ENCODE measurements around the gene ZNF638. TPM values are rescaled to one million over a fixed set of nuclear protein-coding genes. Genes with fewer than 3 reads are reported as not detected.

The ZNF638 gene
- total and polyA plus RNA-seq, 2 donors (not counting 3 experiments of a cell fraction or from before 2014, with no cell fraction given) = 36.4 to 111 TPM

DNA sequence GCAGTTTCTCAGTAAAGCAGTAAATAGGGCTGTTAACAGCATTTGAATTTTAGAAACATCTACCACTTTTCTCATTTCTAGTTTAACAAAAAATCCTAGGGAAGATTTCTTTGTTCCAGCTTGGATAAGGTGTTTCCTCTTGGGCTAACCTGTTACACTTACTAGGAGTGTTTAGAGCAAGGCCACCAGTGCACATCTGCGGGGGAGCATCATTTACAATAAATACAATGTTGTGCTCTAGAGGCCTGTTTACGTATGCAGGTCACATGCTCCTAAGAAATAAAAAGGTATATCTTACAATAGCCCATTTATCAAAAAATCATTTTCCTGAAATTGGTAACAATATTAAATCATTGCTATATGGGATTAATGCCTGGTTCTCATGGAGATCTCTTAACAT lies 8.1 kb downstream of the ZNF638 start:
- Histone ChIP-seq H3K9me1 (replicated peaks; ENCODE audit: control insufficient read depth, extremely low read depth, insufficient read depth, low read length) (peaks cover 8% of the 10 kb centered on the region), H3K27me3 (ENCODE audit: control insufficient read depth in 2 of 2, insufficient read depth in 2 of 2, low read length in 2 of 2) (no peaks in the 10 kb centered on the region), H3K27ac (ENCODE audit: insufficient read depth, low read depth, low read length) (no peak overlapping the region), H3K4me3 (replicated peaks in 1 of 3; ENCODE audit: insufficient read depth in 1 of 3, low read depth in 1 of 3, low read length in 3 of 3) (no peak overlapping the region), H2AFZ (ENCODE audit: low read depth, low read length) (no peak overlapping the region), H3K9ac (replicated peaks; ENCODE audit: extremely low read depth, insufficient read depth, low read length) (no peak overlapping the region), H4K20me1 (replicated peaks; ENCODE audit: control insufficient read depth, extremely low read depth, insufficient read depth, low read length) (peaks cover 44% of the 10 kb centered on the region), H3K4me1 (ENCODE audit: control insufficient read depth, extremely low read depth, insufficient read depth, low read length) (no peaks in the 10 kb centered on the region), H3K4me2 (ENCODE audit: insufficient read depth, low read length) (no peak overlapping the region), H3K9me3 (replicated peaks; ENCODE audit: control insufficient read depth, insufficient read depth, low read length) (no peaks in the 10 kb centered on the region), H3K79me2 (ENCODE audit: control insufficient read depth, insufficient read depth, low read length) (peaks cover 96% of the 10 kb centered on the region), H3K36me3 (ENCODE audit: control insufficient read depth in 2 of 2, extremely low read depth in 1 of 2, insufficient read depth in 2 of 2, low read length in 2 of 2) (no peaks in the 10 kb centered on the region)
- DNase-seq (ENCODE audit: low read depth, low spot score) = no peak
- no peak for FAIRE-seq
- ChIA-PET CTCF (interaction anchor here (1.9 kb wide), 1 partner anchor 8 kb away, joined by 11 read pairs; the partner anchor contains the start of gene ZNF638), POLR2A (no interaction called here)
- intact Hi-C loops (cut with micrococcal nuclease) (loop anchor here (10.0 kb wide), 1 partner anchor 115 kb away; the partner anchor contains the start of gene PAIP2B), dilution Hi-C loops (cut with MboI; ENCODE audit: extremely low pct_ligation_motif_present, low sequenced_read_pairs) (no loop called here)
- BruUV-seq (replicated peaks) = no TSS peak
- no peak for TF ChIP-seq POLR2A (IDR thresholded peaks at IDR 0.05; ENCODE audit: low read depth, low read length)
- TF ChIP-seq, protein P1, sequence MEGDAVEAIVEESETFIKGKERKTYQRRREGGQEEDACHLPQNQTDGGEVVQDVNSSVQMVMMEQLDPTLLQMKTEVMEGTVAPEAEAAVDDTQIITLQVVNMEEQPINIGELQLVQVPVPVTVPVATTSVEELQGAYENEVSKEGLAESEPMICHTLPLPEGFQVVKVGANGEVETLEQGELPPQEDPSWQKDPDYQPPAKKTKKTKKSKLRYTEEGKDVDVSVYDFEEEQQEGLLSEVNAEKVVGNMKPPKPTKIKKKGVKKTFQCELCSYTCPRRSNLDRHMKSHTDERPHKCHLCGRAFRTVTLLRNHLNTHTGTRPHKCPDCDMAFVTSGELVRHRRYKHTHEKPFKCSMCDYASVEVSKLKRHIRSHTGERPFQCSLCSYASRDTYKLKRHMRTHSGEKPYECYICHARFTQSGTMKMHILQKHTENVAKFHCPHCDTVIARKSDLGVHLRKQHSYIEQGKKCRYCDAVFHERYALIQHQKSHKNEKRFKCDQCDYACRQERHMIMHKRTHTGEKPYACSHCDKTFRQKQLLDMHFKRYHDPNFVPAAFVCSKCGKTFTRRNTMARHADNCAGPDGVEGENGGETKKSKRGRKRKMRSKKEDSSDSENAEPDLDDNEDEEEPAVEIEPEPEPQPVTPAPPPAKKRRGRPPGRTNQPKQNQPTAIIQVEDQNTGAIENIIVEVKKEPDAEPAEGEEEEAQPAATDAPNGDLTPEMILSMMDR (IDR thresholded peaks at IDR 0.05; ENCODE audit: extremely low read depth in 1 of 2, insufficient read depth in 1 of 2, low read depth in 1 of 2, low read length in 2 of 2) = no peak
- TF ChIP-seq MYC (IDR thresholded peaks at IDR 0.05; ENCODE audit: low read depth, low read length) = no peak
- TF ChIP-seq FOS (IDR thresholded peaks at IDR 0.05; ENCODE audit: borderline replicate concordance, insufficient read depth, low read length) = no peak
- TF ChIP-seq, protein P2, sequence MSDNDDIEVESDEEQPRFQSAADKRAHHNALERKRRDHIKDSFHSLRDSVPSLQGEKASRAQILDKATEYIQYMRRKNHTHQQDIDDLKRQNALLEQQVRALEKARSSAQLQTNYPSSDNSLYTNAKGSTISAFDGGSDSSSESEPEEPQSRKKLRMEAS (IDR thresholded peaks at IDR 0.05; ENCODE audit: insufficient read depth, insufficient read length) = no peak
- no peak for TF ChIP-seq JUN (IDR thresholded peaks at IDR 0.05; ENCODE audit: borderline replicate concordance, insufficient read depth, insufficient read length, low read depth)
- no peak for TF ChIP-seq GATA2 (IDR thresholded peaks at IDR 0.05; ENCODE audit: insufficient read depth, insufficient read length, low read depth, low read length)
- TF ChIP-seq POLR2AphosphoS5 (IDR thresholded peaks at IDR 0.05; ENCODE audit: insufficient read depth, low read depth, low read length) = no peak
- no peak for TF ChIP-seq EZH2 (IDR thresholded peaks at IDR 0.05; ENCODE audit: borderline replicate concordance, low read depth, low read length, severe bottlenecking)

Data from endothelial cell of umbilical vein (primary cell).